HFF-Myc (cell line): ENCODE results near the gene PANX2.

Experiments used
- DNase-seq: peaks from one replicate; pipeline ENCODE4 v3.0.0-alpha.2; 2011; ENCODE audit warnings: low read depth; ENCODE audit errors: extremely low read depth
- H3K4me3 ChIP-seq: replicated peaks from 2 replicates; pipeline ENCODE4 v1.5.1; 2011; ENCODE audit warnings: low read depth, mild to moderate bottlenecking, control low read depth, low read length
- TF ChIP-seq, protein P1 (sequence below): IDR thresholded peaks from 2 replicates; pipeline ENCODE4 v1.5.1; 2012; ENCODE audit warnings: mild to moderate bottlenecking, low read depth, low read length, control low read depth; ENCODE audit errors: missing control alignments

Gene PANX2

DNA sequence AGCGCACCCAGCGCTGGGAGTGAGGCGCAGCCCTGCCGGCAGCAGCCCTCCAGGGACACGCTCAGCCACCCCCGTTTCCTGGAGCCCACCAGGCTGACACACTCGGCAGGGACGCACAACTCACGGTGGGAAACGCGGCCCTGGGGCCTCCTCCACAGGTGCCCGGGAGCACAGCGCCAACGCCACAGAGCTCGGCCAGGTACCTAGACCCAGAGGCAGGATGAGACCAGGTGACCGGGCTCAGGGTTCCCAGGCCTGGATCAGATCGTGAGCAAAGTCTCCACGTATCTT, 56.3 kb downstream of the PANX2 start:
- TF ChIP-seq, protein P1, sequence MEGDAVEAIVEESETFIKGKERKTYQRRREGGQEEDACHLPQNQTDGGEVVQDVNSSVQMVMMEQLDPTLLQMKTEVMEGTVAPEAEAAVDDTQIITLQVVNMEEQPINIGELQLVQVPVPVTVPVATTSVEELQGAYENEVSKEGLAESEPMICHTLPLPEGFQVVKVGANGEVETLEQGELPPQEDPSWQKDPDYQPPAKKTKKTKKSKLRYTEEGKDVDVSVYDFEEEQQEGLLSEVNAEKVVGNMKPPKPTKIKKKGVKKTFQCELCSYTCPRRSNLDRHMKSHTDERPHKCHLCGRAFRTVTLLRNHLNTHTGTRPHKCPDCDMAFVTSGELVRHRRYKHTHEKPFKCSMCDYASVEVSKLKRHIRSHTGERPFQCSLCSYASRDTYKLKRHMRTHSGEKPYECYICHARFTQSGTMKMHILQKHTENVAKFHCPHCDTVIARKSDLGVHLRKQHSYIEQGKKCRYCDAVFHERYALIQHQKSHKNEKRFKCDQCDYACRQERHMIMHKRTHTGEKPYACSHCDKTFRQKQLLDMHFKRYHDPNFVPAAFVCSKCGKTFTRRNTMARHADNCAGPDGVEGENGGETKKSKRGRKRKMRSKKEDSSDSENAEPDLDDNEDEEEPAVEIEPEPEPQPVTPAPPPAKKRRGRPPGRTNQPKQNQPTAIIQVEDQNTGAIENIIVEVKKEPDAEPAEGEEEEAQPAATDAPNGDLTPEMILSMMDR: no peak
- no peak overlapping the region for H3K4me3 ChIP-seq
- DNase-seq: no peak

DNA sequence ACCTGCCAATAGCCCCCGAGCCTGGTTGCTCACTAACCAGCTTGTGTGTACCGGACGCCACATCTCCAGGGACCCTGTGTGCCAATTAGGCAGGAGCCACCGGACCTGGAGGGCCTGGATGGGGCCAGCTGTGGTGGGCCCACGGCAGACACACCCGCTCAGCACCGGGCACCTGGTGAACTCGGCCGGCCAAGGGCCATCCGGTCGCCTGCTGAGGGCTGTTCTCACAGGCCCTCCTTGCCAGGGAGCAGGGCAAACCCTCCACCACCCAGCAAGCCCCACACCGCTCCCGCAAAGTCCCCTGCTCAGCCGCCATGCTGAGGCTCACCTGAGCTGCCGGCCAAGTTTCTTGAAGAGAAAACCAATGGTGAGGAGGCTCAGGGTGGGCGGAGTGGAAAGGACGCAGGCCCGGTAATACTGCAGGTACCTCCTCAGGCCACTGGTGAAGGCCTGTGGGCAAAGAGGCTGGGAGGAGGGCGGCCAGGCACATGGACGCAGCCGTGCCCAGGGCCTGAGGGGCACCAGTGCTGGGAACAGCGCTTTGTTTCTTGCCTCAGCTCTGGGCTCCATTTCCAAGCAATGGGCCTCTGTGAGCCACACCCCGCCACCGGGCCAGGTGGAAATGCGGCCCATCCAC, 57.2 kb downstream of the PANX2 start:
- no peak for DNase-seq
- no peak overlapping the region for H3K4me3 ChIP-seq
- TF ChIP-seq, protein P1: no peak

GRCh38 chr22:50228366-50228765, 57.8 kb downstream of the PANX2 start:
- no peak for DNase-seq
- TF ChIP-seq, protein P1: no peak
- H3K4me3 ChIP-seq: no peak overlapping the region

DNA sequence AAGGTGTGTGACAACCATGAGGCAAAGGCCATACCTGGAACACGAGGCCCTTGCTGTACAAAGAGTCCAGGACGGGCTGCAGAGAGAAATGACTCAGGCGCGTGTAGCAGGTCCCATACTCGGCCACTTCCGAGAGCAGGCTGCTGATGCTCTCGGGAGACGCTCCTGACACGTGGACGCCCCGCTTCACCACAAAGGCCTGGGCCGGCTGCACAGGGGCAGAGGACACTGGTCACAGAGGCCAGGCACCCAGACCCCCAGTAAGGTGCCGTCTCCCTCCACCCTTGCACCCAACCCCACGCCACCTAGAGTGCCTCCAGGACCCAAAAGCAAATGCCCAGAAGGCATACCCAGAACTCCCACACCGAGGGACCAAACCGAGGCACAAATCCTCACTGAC, 58.8 kb downstream of the PANX2 start:
- TF ChIP-seq, protein P1: no peak
- no peak for DNase-seq
- H3K4me3 ChIP-seq: no peak overlapping the region
